HCT116 (cell line): ENCODE measurements around the gene TSPEAR.

Experiments
- CEBPB ChIP-seq: IDR thresholded peaks from 2 replicates; pipeline ENCODE4 v1.6.1; 2012; ENCODE audit warnings: low read depth
- CTCF ChIP-seq, 3 experiments: fragments of 200-600 bp in 1 of 3; sonication (generic) in 1 of 3; IDR thresholded peaks in 2 of 3; conservative IDR thresholded peaks in 1 of 3; 2 replicates each; pipeline ENCODE4 v1.5.1; 2012 to 2017; ENCODE audit warnings: low read depth in 2 of 3, low read length in 2 of 3, antibody characterized with exemption in 1 of 3, borderline replicate concordance in 1 of 3, control low read depth in 1 of 3, mild to moderate bottlenecking in 1 of 3, mixed read lengths in 1 of 3, mixed run types in 1 of 3, moderate library complexity in 1 of 3; ENCODE audit not compliant: insufficient read depth in 1 of 3
- EGR1 ChIP-seq: IDR thresholded peaks from 2 replicates; pipeline ENCODE4 v1.6.1; 2012; ENCODE audit warnings: low read depth
- POLR2AphosphoS5 ChIP-seq: IDR thresholded peaks from 2 replicates; pipeline ENCODE4 v1.6.1; 2011; ENCODE audit warnings: mild to moderate bottlenecking, low read depth, low read length, moderate library complexity
- REST ChIP-seq: IDR thresholded peaks from 2 replicates; pipeline ENCODE4 v1.6.1; 2012; ENCODE audit warnings: low read depth
- SRF ChIP-seq: IDR thresholded peaks from 2 replicates; pipeline ENCODE4 v1.6.1; 2012; ENCODE audit warnings: low read depth
- YY1 ChIP-seq: IDR thresholded peaks from 2 replicates; pipeline ENCODE4 v1.6.1; 2011; ENCODE audit warnings: low read length, low read depth, moderate library complexity, mild to moderate bottlenecking; ENCODE audit not compliant: insufficient replicate concordance; ENCODE audit errors: extremely low read depth
- ZBTB33 ChIP-seq: IDR thresholded peaks from 2 replicates; pipeline ENCODE4 v1.6.1; 2011; ENCODE audit warnings: mild to moderate bottlenecking, low read length, moderate library complexity; ENCODE audit not compliant: insufficient replicate concordance; ENCODE audit errors: extremely low read depth

GRCh38 chr21:44473915-44474555 lies 237.3 kb downstream of the TSPEAR start:
- no peak for TF ChIP-seq CTCF (IDR thresholded peaks at IDR 0.05 in 2 of 3, conservative IDR thresholded peaks at IDR 0.05 in 1 of 3; ENCODE audit: borderline replicate concordance in 1 of 3, insufficient read depth in 1 of 3, low read depth in 2 of 3, low read length in 2 of 3)
- no peak for TF ChIP-seq POLR2AphosphoS5
- no peak for TF ChIP-seq REST
- no peak for TF ChIP-seq SRF
- no peak for TF ChIP-seq EGR1
- TF ChIP-seq ZBTB33: no peak
- TF ChIP-seq CEBPB: no peak
- no peak for TF ChIP-seq YY1
